Epidermal melanocyte (primary cell): ENCODE results near the gene APLNR.

Source experiments
- DNase-seq: peaks from one replicate; pipeline ENCODE4 v3.0.0; 2011; ENCODE audit warnings: low spot score; ENCODE audit not compliant: insufficient read length

Gene APLNR

DNA sequence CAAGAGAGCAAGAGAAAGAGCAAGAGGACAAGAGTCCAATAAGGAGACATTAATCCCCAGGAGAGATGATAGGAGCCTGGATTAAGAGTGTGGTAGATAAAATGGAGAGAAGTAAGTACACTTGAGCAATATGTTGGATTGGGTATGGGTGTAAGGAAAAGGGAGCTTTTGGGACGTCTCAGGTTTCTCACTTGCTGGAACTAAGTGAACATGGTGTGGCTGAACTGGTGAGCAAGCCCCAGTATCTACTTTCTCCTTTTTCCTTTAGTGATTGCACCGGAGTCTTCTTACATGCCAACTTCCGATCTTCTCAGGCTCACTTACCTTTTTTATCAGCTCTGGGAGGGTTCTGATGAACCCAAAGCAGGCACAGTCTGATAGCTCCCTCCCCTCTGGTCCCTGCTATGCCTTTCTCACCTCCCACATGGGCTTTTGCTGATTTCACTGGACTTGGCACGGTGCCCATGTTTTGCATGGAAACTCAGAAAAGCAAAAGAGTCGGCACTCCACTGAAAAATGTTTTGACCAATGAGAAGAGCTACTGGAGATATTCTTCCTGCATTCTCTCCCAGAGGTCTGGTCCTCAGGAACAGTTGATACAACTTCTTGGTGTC, 14.5 kb upstream of the APLNR start:
- no peak for DNase-seq

DNA sequence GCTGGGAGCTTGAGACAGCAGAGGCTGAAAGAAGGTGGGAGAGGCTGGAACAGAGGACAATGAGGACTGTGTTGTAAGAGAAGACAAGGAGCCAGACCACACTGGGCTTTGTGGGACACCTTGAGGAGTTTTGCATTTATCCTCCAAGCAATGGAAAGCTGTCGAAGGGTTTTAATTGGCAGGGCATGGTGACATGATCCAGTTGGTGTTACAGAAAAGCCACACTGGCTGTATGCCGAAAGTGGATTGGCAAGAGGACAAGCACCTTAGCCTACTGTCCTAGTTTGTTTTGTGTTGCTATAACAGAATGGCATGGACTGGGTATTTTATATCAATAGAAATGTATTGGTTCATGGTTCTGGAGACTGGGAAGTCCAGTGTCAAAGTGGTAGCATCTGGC, 14.0 kb upstream of the APLNR start:
- DNase-seq: no peak

- peak; percentile 37 for DNase-seq
Measured at GRCh38 chr11:57249384-57250319, 12.6 kb upstream of the APLNR start.

GRCh38 chr11:57248780-57249383, 11.8 kb upstream of the APLNR start:
- peak; percentile 66 for DNase-seq

DNA sequence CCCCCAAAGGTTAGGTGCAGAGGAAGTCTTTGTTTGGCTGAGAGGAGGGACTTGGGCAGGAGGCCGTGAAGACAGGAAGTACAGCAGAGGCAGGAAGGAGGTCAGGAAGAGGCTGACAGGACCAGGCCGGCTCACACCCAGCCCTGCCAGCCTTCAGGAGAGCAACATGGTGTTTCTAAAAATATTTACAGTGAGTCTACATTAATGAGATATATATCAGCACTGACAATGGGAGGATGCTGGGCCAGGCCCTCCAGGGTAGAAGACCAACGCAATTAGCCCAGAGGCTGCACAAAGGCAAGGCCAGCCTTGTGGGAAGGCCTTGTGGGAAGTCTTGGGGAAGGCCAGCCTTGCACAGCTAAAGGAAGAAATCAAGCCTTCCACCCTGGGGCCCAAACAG, 7.9 kb upstream of the APLNR start:
- no peak for DNase-seq

DNA sequence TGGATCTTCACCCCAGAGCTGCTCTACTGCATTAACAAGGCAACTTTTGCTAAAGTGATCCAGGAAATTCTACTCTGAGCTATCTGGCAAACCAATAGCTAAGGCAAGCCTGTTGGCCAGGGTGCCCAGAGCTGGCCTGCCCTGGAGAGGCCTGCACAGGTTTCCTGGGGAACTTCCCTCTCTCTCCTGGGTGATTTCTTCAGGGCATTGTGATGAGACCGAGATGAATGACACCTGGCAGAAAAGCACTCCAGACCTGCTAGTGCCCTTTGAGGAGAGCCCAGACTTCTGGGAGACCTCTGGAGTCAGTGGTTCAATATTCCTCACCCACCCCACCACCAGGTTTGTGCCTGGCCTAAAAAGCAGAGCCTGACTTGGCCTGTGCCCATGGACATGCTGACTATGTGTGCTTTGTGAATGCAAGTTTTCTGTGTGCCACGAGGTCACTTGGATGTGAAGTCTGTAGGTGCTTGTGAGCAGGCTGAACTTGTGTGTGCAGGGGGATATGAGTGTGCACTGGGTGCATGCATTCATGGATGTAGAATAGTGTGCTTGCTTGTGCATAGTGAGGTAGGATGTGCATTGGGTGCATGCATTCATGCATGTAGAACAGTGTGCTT, 4.4 kb upstream of the APLNR start:
- no peak for DNase-seq

DNA sequence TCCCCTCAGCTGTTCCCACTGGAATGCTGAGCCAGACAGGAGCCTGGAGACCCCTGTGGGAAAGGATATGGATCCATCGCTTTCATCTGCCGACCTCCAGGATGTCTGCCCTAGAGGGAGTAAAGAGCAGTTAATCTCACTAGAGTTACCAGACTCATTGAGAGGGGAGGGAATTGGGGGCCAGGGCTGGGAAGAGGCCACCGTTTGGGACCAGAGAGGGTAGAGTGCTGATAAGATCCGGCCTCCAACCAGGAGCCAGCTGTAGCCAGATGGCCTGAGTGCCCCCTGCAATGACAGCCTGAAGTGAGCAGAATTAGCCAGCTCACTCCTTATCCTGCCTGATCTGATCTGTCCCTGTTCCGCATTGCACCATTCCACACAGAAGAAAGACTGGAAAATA, 3.7 kb upstream of the APLNR start:
- no peak for DNase-seq

DNA sequence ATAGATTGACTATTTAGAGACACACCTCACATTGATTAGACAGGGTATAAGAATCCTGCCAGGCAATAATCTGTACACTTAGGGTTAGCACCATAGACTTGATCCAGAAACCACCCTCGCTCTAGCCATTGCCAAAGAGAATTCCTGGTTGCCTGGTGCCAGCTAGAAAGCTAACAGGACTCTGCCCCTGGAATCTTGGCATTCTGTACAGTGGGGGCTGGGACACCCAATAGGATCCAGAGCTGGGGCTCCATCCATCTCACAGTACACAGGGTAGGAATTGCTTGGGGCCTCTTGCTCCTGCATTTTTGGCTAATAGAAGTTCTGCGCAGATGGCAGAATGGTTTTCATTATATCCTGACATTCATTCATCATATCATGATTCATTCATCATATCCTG, 3.0 kb upstream of the APLNR start:
- no peak for DNase-seq

DNA sequence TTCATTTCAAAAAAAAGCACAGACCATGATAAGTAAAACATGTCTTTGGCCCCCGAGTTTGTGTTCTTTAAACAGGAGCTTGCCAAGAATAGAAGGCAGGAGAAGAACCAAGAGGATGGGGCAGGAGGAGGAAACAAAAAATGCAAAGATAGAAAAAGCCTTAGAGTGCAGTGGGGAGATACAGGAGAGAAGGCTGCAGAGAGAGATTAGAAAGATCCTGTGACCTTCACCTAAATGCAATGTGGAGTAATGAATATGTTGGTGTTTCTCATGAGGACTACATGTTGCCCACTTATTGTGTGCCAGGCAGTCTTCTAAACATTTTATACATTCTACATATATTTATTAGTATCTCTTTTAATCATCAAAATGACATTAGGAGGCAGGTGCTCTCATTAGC, 2.3 kb upstream of the APLNR start:
- no peak for DNase-seq

DNA sequence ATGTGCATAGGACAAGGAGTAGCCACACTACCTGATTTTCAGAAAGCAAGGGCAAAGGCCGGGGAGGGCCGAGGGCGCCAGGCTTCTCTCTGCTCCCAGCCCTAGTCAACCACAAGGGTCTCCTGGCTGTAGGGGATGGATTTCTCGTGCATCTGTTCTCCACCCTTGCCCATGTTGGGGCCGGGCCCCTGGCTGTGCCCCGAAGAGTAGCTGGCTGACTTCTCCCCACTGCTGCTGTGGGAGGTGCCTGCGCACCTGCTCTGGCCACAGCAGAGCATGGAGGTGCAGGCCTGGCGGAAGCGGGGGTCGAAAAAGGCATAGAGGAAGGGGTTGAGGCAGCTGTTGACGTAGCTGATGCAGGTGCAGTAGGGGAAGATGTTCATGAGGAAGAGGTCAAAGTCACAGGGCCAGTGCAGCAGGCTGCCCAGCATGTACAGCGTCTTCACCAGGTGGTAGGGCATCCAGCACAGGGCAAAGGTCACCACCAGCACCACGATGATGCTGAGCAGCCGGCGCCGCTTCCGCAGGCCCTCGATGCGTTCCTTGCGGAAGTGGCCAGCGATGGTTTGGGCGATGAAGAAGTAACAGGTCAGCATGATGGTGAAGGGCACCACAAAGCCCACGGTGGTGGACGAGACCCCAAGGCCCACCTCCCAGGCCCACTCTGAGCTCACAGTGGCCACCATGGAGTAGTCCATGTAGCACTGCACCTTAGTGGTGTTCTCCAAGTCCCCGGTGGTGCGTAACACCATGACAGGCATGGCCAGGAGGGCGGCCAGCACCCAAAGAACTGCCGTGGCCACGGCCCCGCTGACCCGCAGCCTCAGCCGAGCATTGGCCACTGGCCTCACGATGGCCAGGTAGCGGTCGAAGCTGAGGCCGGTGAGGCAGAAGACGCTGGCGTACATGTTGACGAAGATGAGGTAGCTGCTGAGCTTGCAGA, 1.0 kb downstream of the APLNR start:
- no peak for DNase-seq

GRCh38 chr11:57233702-57234101, 3.3 kb downstream of the APLNR start:
- no peak for DNase-seq

GRCh38 chr11:57231539-57232253, 5.4 kb downstream of the APLNR start:
- no peak for DNase-seq

GRCh38 chr11:57230791-57231538, 6.1 kb downstream of the APLNR start:
- DNase-seq: no peak

- DNase-seq: no peak
Measured at GRCh38 chr11:57230316-57230715, 6.7 kb downstream of the APLNR start.

GRCh38 chr11:57228600-57228999, 8.4 kb downstream of the APLNR start:
- no peak for DNase-seq

GRCh38 chr11:57224537-57224936, 12.5 kb downstream of the APLNR start:
- DNase-seq: no peak

DNA sequence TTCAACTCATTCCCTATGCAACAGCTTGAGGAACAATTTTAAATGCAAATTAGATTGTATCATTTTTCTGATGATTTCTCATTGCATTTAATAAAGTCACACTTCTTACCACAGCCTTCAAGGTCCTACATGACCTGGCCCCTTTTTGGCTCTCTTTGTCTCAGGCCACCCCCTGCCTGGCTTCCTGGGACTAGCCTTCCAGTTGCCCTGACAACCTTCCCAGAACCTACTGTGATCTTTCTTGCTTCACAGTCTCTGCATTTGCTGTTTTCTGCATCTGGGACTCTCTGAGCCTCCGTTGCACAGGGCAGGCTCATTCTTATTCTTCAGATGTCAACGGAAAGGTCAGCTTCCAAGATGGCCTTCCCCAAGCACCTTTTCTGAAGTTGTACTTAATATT, 12.9 kb downstream of the APLNR start:
- no peak for DNase-seq

DNA sequence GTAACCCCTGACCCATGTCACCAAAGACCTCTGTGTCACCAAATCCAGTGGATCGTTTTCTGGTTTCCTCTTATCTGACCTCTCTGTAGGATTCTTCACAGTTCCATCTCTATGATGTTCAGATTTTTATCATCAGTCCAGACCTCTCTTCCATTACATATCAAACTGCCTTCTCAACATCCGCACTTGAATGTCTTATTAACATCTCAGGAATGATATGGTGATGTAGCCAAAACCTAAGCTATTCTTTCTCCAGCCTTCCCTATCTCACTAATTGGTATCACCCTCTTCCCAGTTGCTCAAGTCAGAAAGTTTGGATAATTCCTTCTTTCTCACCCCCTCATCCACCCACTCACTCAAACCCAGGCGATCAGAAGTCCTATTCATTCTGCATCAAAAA, 13.4 kb downstream of the APLNR start:
- DNase-seq: no peak

DNA sequence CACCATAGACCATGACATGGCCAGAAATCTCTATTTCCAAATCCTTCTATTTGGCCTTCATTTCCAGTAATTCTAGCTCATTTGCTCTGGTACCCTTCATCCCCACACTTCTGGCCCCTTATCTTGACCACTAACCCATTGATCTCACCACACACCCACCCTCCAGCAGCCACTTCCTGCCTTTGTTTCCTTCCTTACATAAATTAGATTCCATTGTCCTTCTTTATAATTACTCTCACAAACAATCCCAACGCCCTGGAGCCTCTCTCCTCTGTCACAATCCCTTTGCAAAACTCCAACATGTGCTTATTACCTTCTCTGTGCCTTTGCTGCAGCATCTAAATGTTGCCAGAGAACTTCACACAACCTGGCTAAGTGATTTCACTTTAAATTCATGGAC, 14.8 kb downstream of the APLNR start:
- DNase-seq: no peak
